ENCODE measurements around the gene STK24.

STK24 gene

DNA sequence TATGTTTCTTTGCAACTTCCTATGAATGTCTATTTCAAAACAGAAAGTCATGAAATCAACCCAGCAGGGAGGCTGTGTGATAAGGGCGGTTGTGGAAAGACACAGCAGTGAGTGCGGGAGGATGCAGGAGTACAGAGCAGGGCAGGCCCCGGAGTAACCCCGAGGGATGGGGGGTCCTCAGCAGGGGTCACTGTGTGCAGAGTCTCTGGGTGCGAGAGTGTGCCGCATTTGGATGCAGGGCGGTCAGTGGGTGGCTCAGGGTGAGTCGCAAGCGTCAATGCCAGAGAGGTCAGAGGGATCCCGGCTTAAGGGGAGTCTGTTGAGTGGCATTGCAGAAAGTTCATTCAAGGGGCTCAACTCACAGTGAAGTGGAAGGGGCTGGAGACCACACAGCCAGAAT, 147.8 kb downstream of the STK24 start:
- H3K27me3 ChIP-seq (ENCODE audit: low read length): no peaks in the 10 kb centered on the region
- H3K79me2 ChIP-seq (ENCODE audit: insufficient read depth, low read length): no peaks in the 10 kb centered on the region
- no peaks in the 10 kb centered on the region for H3F3A ChIP-seq (ENCODE audit: insufficient read depth)
- no peaks in the 10 kb centered on the region for H3K36me3 ChIP-seq (ENCODE audit: low read length)
- no peak overlapping the region for H3K9ac ChIP-seq (ENCODE audit: low read length)
- TF ChIP-seq, protein P1, sequence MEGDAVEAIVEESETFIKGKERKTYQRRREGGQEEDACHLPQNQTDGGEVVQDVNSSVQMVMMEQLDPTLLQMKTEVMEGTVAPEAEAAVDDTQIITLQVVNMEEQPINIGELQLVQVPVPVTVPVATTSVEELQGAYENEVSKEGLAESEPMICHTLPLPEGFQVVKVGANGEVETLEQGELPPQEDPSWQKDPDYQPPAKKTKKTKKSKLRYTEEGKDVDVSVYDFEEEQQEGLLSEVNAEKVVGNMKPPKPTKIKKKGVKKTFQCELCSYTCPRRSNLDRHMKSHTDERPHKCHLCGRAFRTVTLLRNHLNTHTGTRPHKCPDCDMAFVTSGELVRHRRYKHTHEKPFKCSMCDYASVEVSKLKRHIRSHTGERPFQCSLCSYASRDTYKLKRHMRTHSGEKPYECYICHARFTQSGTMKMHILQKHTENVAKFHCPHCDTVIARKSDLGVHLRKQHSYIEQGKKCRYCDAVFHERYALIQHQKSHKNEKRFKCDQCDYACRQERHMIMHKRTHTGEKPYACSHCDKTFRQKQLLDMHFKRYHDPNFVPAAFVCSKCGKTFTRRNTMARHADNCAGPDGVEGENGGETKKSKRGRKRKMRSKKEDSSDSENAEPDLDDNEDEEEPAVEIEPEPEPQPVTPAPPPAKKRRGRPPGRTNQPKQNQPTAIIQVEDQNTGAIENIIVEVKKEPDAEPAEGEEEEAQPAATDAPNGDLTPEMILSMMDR (IDR thresholded peaks at IDR 0.05; ENCODE audit: insufficient read depth, low read length, poor library complexity, severe bottlenecking): no peak
- TF ChIP-seq EZH2phosphoT487 (conservative IDR thresholded peaks at IDR 0.05; ENCODE audit: low read length): no peak
- H4K20me1 ChIP-seq (ENCODE audit: low read depth, low read length): no peaks in the 10 kb centered on the region
- no peaks in the 10 kb centered on the region for H3K9me2 ChIP-seq (replicated peaks; ENCODE audit: insufficient read depth, low read length)
- H3K27ac ChIP-seq (ENCODE audit: low read depth, low read length): no peak overlapping the region
- no peak overlapping the region for H2AFZ ChIP-seq (ENCODE audit: low read depth, low read length, severe bottlenecking)
- H3K4me2 ChIP-seq (ENCODE audit: low read depth, low read length, poor library complexity, severe bottlenecking): no peak overlapping the region
- H3K4me3 ChIP-seq (ENCODE audit: insufficient read depth, low read length, poor library complexity, severe bottlenecking): no peak overlapping the region
- no peaks in the 10 kb centered on the region for H3K9me3 ChIP-seq (ENCODE audit: insufficient read depth, low read length)

DNA sequence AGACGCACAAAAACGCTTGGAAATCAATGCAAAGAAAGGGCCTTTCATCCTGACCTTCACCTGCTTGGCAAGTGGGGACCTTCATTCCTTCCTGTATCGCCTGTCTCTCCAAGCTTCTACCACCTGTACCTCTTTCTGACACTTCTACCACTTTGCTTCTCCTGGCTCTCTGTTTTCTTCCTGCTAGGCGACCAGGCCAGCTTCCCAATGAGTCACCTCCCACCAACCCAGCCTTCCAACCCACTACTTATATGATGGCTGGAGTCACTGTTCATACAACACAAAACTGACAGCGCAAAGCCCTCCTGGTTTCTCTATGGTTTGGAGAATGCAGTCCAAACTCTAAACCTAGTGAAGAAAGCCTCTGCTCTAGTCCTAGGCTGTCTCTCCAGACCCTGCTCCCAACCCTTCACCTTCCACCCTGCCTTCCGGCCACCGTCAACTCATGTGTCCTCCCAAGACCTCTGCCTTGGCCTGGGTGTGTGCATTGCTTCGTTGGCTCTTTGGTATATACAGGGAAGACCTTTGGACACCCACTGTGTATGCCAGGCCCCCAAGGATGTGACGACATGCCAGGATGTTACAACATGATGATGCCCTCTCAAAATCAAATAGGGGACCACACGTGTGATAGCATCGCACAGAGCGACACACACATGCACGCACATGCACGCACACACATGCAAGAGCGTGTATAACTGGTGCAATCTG, 148.5 kb downstream of the STK24 start:
- Histone ChIP-seq H2AFZ (ENCODE audit: low read depth, low read length, severe bottlenecking) (no peak overlapping the region), H3K27ac (ENCODE audit: low read depth, low read length) (no peak overlapping the region), H3K27me3 (ENCODE audit: low read length) (no peaks in the 10 kb centered on the region), H4K20me1 (ENCODE audit: low read depth, low read length) (no peaks in the 10 kb centered on the region), H3F3A (ENCODE audit: insufficient read depth) (no peaks in the 10 kb centered on the region), H3K9me3 (ENCODE audit: insufficient read depth, low read length) (no peaks in the 10 kb centered on the region), H3K4me3 (ENCODE audit: insufficient read depth, low read length, poor library complexity, severe bottlenecking) (no peak overlapping the region), H3K9me2 (replicated peaks; ENCODE audit: insufficient read depth, low read length) (no peaks in the 10 kb centered on the region), H3K36me3 (ENCODE audit: low read length) (no peaks in the 10 kb centered on the region), H3K79me2 (ENCODE audit: insufficient read depth, low read length) (no peaks in the 10 kb centered on the region), H3K9ac (ENCODE audit: low read length) (no peak overlapping the region), H3K4me2 (ENCODE audit: low read depth, low read length, poor library complexity, severe bottlenecking) (no peak overlapping the region)
- TF ChIP-seq, protein P1 (IDR thresholded peaks at IDR 0.05; ENCODE audit: insufficient read depth, low read length, poor library complexity, severe bottlenecking): no peak
- no peak for TF ChIP-seq EZH2phosphoT487 (conservative IDR thresholded peaks at IDR 0.05; ENCODE audit: low read length)

DNA sequence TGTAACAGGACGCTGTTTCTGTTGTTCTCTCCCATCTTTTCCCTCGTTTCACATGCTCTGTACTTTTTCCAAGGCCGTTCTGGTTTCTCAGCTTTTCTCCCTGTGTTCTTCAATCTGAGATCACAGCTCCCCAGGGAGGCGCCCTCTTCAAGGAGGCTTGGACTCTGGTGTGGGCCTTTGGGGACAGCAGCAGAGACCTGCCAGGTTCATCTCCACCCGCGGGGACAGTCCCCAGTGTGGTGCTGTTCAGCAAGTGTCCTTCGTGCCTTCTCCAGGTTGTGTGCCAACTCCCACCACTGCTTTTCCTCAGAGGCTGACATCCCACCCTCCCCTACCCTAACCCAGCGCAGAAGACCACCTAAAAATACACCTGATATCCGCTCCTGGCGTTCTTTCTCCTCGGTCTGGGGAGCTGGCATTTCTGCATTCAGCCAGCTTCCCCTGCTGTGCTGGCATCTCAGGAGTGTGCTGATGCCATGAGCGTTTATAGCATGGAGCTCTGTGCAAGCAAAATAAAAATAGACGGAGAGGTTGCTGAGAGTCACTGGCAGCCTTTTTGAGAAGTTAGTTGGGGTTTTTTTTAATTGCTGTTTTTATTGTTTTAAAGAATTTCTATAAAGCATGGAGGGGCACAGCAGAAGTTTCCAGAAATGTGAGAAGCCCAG, 149.4 kb downstream of the STK24 start:
- H3K9me2 ChIP-seq (replicated peaks; ENCODE audit: insufficient read depth, low read length): no peaks in the 10 kb centered on the region
- TF ChIP-seq EZH2phosphoT487 (conservative IDR thresholded peaks at IDR 0.05; ENCODE audit: low read length): no peak
- TF ChIP-seq, protein P1 (IDR thresholded peaks at IDR 0.05; ENCODE audit: insufficient read depth, low read length, poor library complexity, severe bottlenecking): no peak
- H3K4me3 ChIP-seq (ENCODE audit: insufficient read depth, low read length, poor library complexity, severe bottlenecking): no peak overlapping the region
- no peaks in the 10 kb centered on the region for H3K36me3 ChIP-seq (ENCODE audit: low read length)
- no peak overlapping the region for H3K4me2 ChIP-seq (ENCODE audit: low read depth, low read length, poor library complexity, severe bottlenecking)
- no peaks in the 10 kb centered on the region for H3K9me3 ChIP-seq (ENCODE audit: insufficient read depth, low read length)
- H3K27ac ChIP-seq (ENCODE audit: low read depth, low read length): no peak overlapping the region
- H4K20me1 ChIP-seq (ENCODE audit: low read depth, low read length): no peaks in the 10 kb centered on the region
- no peaks in the 10 kb centered on the region for H3K79me2 ChIP-seq (ENCODE audit: insufficient read depth, low read length)
- no peak overlapping the region for H2AFZ ChIP-seq (ENCODE audit: low read depth, low read length, severe bottlenecking)
- H3F3A ChIP-seq (ENCODE audit: insufficient read depth): no peaks in the 10 kb centered on the region
- no peaks in the 10 kb centered on the region for H3K27me3 ChIP-seq (ENCODE audit: low read length)
- no peak overlapping the region for H3K9ac ChIP-seq (ENCODE audit: low read length)

Measured in SU-DHL-6 (cell line).